NCI-H146 (cell line): Measurements from ENCODE around the gene RNF208.
A peak's percentile ranks its signal among the peaks of the same experiment; 100 is the strongest.

Experiments used
- DNase-seq: peaks from one replicate; lab custom pipeline; 2025; lab: John Stamatoyannopoulos, UW

The RNF208 gene

GRCh38 chr9:137227853-137228505 lies 5.9 kb upstream of the RNF208 start:
- peak; percentile 29 for DNase-seq

GRCh38 chr9:137227054-137227852 lies 5.2 kb upstream of the RNF208 start, which contains the start of gene RNF224:
Gene RNF224 (plus strand): TSS chr9:137227502. CDS start chr9:137228336, 834 bp downstream.
- DNase-seq = peak; percentile 63

GRCh38 chr9:137226338-137227053 lies 4.5 kb upstream of the RNF208 start:
- DNase-seq = no peak

- no peak for DNase-seq
Observed at GRCh38 chr9:137225699-137226331, 3.8 kb upstream of the RNF208 start.

- no peak for DNase-seq
Observed at GRCh38 chr9:137224830-137225694, 3.0 kb upstream of the RNF208 start, which contains the start of gene CYSRT1. Gene CYSRT1 (plus strand): TSS chr9:137225174. CDS start chr9:137225622, 448 bp downstream.

- peak; percentile 96 for DNase-seq
Observed at GRCh38 chr9:137223078-137223970, 1.3 kb upstream of the RNF208 start.

GRCh38 chr9:137221506-137222111 lies 431 bp downstream of the RNF208 start:
- DNase-seq = peak; percentile 45

- no peak for DNase-seq
Observed at GRCh38 chr9:137221095-137221505, 940 bp downstream of the RNF208 start.

- DNase-seq = no peak
Observed at GRCh38 chr9:137220317-137221094, 1.5 kb downstream of the RNF208 start.

- DNase-seq = no peak
Observed at GRCh38 chr9:137219757-137220316, 2.2 kb downstream of the RNF208 start.

- DNase-seq = peak; percentile 33
Observed at GRCh38 chr9:137218754-137219271, 3.2 kb downstream of the RNF208 start.

- DNase-seq = no peak
Observed at GRCh38 chr9:137218212-137218753, 3.8 kb downstream of the RNF208 start.

- DNase-seq = no peak
Observed at GRCh38 chr9:137217276-137218211, 4.5 kb downstream of the RNF208 start.

- no peak for DNase-seq
Observed at GRCh38 chr9:137216188-137216965, 5.7 kb downstream of the RNF208 start.

- DNase-seq = no peak
Observed at GRCh38 chr9:137215196-137215986, 6.6 kb downstream of the RNF208 start.
